ENCODE data around the gene RNF8.
"Not testable (repeated sequence)": the region's sequence is repeated elsewhere in the genome, so short reads cannot be mapped to it uniquely, and the experiment has no call there.

RNF8 gene

GRCh38 chr6:37401658-37402057, 47.9 kb downstream of the RNF8 start:
- DNase-seq, result not testable (repeated sequence)

DNA sequence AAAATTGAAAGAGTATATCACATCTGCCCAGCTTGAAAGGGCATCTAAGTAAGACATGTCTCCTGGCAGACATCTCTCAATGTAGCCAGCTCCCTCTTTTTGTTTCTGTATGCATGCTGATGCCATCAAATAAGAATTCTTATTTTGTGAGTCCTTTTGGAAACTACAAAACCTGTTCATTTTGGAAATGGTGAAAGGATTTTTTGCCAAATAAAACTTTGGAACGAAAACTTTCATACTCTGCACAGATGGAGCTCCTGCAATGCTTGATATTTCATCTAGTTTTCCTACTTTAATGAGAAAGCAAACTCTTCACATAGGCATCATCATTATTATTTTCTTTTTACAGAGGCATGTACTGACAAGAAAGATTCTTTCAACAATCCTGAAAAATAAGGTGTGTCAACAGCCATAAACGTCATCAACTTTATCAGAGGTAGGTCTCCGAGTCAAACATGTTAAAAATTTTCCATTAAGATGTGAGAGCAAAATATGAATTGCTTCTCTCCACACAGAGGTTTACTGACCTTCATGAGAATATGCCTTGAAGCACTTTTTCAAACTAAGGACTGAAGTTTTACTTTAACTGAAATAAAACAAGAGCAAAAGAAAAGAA, 53.1 kb downstream of the RNF8 start:
- DNase-seq, result no peak

GRCh38 chr6:37407948-37408347, 54.2 kb downstream of the RNF8 start:
- no peak for DNase-seq

DNA sequence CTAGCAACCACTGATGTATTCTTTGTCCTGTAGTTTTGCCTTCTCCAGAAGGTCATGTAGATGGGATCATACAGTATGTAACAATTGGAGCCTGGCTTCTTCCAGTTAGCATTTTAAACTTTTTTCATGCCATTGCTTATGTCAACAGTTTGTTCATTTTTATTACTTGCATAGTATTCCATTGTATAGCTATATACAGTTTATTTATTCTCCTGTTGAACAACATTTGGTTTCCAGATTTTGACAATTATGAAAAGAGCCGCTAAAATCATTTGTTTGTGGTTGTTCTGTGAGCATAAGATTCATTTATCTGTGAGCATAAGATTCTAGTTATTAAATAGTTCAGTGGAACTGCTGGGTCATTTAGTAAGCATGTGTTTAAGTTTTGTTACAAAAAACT, 55.7 kb downstream of the RNF8 start:
- no peak for DNase-seq

- DNase-seq, result no peak
Measured at GRCh38 chr6:37417393-37417792, 63.6 kb downstream of the RNF8 start.

GRCh38 chr6:37418722-37419121, 64.9 kb downstream of the RNF8 start:
- DNase-seq, result no peak

DNA sequence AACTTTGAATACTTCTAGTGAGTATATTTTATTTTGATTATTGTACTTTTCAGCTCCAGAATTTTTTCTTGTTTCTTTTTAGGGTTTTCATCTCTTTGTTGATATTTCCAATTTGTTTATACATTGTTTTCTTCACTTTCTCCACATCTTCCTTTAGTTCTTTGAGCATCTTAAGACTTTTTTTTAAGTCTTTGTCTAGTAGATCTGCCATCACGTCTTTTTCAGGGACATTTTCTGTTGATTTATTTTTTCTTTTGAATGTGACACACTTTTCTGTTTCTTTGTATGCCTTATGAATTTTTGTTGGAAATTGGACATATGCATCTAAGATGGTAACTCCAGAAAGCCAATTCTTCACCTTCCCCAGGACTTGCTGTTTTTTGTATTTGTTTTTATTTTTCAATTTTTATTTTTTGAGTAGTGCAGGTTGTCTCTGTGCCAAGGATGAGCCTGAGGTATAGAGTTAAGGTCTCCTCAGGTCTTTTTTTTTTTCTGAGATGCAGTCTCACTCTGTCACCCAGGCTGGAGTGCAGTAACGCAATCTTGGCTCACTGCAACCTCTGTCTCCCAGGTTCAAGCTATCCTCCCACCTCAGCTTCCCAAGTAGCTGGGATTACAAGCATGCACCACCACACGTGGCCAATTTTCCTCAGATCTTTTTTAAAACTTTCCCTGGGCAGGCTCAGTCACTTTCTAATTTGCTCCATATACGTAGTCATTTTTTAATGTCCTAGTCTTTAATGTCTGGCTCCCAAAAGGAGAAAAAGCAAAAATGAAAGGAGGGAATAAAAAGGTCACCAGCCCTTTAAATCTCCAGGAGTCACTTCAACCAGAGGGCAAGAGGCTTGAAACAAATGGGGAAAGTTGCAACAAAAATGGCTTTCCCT, 72.5 kb downstream of the RNF8 start:
- DNase-seq, result no peak

DNA sequence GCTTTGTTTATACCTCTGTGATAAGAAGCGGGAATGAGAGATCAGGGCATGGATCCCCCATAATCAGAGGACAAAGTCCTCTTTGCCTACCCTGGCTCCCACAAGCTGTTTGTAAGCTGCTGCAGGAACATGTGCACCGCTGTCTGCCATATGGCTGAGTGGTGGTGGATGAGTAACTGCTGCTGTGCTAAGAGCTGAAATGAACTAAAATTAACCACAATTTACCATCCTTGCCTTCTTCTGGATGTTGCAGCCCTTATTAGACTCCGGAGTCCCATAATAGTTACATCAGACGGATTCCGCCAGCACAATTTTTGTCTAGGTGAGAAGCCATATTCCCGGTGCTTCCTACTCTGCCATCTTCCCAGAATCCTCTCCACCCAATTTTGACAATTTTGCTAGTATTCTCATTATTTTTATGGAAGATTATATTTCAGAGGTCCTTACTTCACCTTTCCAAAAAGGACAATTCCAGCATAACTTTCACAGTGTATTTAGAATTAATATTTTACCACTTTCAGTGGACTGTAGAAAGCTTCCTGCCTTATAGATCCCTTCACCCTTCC, 73.2 kb downstream of the RNF8 start:
- DNase-seq, result no peak

GRCh38 chr6:37429352-37429750, 75.6 kb downstream of the RNF8 start:
- DNase-seq, result no peak

- no peak for DNase-seq
Measured at GRCh38 chr6:37432590-37432915, 78.8 kb downstream of the RNF8 start.

DNA sequence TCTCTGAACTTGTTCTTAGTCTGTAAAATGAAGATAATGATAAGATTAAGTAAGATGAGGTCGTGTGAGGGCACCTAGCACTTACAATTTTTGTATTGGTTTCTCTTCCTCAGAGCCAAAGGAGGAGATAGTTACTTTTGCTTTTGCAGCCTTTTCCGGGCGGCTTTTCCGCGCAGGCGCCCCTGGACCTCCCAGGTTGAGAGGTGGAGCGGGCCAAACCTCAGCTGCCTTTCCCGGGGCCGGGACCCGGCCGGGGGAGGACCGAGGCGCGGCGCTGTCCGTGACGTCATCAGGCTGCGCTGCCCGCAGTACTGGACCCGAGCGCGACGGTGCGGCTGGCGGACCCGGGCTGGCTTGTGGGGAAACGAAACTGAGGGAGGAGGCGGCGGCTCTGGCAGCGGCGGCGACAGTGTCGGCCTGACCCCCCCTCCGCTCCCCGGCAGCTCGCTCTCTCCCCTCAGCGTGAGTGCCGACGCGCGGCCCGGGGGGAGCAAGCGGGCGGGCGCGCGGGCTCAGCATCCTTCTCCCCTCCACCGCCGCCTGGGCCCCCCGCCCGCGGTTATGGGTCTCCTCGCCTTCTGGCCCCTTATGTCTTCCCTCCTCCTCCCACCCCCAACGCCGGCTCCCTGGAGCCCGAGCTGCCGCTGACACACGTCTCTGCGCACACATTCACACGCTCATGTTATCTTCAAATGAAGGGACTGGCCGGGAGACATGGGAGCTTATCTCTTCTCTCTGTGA, 79.3 kb downstream of the RNF8 start, which contains the start of gene CMTR1:
Gene CMTR1, plus strand, starts transcription at position 306 of the 741 bp plus-strand sequence. CDS start 2,409 bp downstream, outside the sequence.
- peak; percentile 97 for DNase-seq

- DNase-seq, result peak; percentile 43
Measured at GRCh38 chr6:37433657-37434271, 80.0 kb downstream of the RNF8 start.

GRCh38 chr6:37435373-37435772, 81.6 kb downstream of the RNF8 start:
- no peak for DNase-seq

- DNase-seq, result no peak
Measured at GRCh38 chr6:37435816-37436215, 82.0 kb downstream of the RNF8 start.

GRCh38 chr6:37438930-37439329, 85.1 kb downstream of the RNF8 start:
- no peak for DNase-seq

DNA sequence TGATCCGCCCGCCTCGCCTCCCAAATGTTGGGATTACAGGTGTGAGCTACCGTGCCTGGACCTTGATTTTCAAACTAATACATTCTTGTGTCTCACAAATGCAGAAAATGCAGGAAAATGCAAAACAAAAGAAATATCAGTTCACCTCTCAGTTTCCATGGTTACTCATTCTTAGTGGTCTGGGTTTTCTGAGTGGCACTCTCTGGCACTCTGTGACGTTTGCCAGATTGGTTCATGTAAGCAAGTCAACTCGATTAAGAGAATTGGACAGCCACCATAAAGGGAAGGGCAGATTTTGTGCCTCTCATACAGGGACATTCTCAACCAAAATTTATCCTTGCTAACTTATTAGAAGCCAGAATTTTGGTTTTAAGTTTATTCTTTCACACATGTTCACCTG, 87.9 kb downstream of the RNF8 start:
- no peak for DNase-seq

DNA sequence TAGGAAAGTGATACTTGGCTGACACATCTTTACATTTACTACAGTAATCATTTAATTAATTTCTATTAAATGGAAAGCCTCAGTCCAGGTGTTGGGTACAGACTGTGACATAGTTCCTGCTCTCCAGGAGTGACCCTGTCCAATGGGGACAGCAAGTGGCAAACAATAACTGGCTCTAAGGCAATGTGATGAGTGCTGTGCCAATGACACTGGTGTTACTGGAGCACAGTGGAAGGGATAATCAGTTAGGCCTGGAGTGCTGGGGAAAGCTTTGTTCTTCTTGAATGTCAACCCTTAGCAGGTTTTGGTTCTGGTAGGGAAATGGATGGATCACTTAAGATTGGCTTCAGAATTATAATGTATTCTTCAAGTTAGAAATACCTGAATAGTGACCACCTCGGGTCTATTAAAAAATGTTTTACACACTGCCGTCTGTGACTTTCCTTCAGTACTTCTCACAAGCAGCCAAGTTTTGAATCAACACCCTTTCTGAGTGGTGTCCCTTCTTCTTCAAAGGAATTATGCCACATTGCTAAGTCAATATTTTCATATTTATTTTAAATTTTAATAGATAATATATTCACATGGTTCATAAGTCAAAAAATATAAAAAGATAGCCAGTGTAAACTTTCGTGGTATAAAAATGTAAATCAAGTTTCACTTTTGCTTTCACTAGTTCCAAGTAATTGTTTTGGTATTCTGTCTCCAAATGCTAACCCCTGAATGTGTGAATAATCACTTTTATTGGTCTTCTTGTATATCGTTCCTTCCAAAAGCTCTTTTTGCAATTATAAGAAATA, 88.8 kb downstream of the RNF8 start:
- DNase-seq, result no peak

DNA sequence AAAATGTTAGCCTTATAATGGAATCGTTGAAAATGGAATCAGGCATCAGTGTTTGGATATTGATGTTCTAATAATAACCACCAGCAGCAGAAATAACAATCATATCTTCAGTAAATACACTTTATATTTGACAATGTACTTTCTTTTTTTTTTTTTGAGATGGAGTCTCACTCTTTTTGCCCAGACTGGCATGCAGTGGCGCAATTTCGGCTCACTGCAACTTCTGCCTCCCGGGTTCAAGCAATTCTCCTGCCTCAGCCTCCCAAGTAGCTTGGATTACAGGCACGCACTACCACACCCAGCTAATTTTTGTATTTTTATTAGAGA, 89.4 kb downstream of the RNF8 start:
- not testable (repeated sequence) for DNase-seq
